GM12801 (cell line): ENCODE data around the gene SCYGR5.

Source experiments
- TF ChIP-seq, protein P1 (sequence below): IDR thresholded peaks from one replicate; pipeline ENCODE4 v1.5.1; 2011; ENCODE audit warnings: control low read depth; ENCODE audit not compliant: insufficient read length; ENCODE audit errors: extremely low read depth

Gene SCYGR5

DNA sequence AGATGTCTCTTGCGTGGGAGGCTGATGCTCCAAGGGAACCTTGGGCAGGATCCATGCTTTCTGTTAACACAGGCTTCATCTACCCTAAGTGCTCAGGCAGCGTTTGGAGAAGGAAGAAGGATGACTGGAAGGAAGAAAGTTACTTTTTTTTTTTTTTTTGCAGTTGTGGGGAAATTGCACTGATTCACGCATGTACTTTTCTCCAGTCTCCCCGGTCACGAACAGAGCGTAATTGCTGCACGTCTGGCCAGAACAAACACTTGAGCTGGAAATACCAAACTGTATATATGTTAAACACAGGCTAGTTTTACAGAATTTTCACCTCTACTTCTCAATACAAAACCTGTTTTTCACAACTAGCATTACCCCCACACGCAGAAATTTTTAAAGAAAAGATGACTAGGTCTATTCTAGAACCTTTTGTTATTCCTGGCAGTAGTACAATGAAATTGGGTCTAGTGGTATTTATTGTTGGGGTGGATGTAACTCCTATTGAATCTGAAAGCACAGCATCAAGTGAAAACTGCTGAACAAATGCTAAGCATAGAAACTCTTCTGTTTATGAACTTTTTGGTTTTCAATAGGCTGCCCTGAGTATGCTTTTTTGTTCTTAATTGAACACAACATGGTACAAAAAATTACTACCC is 9.3 kb upstream of the SCYGR5 start:
- TF ChIP-seq, protein P1, sequence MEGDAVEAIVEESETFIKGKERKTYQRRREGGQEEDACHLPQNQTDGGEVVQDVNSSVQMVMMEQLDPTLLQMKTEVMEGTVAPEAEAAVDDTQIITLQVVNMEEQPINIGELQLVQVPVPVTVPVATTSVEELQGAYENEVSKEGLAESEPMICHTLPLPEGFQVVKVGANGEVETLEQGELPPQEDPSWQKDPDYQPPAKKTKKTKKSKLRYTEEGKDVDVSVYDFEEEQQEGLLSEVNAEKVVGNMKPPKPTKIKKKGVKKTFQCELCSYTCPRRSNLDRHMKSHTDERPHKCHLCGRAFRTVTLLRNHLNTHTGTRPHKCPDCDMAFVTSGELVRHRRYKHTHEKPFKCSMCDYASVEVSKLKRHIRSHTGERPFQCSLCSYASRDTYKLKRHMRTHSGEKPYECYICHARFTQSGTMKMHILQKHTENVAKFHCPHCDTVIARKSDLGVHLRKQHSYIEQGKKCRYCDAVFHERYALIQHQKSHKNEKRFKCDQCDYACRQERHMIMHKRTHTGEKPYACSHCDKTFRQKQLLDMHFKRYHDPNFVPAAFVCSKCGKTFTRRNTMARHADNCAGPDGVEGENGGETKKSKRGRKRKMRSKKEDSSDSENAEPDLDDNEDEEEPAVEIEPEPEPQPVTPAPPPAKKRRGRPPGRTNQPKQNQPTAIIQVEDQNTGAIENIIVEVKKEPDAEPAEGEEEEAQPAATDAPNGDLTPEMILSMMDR, result no peak

DNA sequence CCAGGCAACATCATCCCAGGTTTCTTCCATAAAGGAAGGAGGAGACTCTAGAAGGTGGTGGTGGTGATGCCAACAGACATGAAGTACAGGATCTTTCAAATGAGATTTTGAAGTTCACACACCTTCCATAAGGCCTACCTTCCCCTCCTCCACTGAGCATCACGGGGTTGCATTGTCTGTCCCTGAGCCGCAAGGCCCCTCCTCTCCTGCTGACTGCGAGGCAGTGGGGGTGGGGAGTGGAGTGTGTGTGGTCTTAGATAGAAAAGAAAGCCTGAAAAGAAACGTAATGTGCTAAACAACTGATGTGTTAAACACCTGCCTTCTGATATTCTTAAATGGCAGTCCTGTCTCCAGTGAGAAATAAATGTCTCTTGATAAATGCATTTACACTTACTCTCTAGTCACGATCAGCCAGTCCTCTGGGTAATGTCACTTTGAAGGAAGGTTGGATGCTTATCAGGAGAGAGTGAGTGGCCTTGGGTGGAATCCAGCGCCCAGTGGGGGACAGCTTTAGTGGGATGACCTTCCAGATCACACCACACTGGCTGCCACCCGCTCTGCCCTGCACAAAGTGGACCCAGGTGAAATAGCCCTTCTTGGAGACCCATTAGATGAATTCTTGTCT is 5.5 kb upstream of the SCYGR5 start:
- TF ChIP-seq, protein P1, result no peak

DNA sequence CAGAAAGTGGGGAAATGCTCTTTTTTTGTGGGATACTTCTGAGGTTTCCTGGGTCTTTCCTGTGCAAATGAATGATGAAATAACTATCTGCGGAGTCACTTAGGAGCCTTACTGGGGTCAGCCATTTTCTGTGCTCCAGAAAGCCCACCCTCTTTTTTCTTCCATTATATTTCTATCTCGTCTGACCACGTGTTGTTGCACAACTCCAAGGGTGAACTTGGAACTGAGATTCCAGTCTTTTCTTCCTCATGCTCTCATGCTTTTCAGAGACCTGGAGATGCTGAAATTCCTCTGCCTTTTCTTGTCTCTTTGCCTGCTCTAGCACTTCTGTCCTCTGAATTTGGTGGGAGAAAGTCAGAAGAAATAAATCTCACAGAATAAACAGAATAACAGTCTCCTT is 4.8 kb upstream of the SCYGR5 start:
- TF ChIP-seq, protein P1, result no peak

DNA sequence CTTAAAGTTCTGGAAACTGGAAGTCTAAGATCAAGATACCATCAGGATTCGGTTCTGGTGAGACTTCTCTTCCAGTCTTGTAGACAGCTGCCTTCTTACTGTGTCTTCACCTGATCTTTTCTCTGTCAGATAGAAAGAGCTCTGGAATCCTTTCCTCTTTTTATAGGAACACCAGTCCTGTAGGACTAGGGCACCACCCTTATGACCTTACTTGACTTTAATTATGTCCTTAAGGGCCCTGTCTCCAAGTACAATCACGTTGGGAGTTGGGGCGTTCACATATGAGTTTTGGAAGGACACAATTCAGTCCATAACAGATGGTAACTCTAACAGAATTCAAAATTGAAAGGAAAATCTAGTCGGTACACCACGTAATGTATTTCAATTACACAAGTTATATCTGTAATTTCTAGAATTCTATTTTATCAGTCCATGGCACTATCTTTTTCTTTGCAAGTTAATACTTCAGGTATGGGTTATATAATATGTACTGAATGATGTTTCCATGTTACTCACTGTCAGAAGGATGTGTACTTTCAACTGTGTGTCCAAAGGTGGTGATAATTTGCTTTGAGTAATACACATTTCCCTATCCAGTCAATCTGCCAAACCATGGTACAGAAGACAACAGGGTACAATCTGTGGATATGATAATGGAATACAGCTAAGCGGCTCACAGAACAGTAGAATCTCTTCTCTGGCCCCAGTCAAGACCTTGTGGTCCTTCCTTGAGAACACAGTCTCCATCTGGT is 1.2 kb upstream of the SCYGR5 start:
- TF ChIP-seq, protein P1, result no peak

DNA sequence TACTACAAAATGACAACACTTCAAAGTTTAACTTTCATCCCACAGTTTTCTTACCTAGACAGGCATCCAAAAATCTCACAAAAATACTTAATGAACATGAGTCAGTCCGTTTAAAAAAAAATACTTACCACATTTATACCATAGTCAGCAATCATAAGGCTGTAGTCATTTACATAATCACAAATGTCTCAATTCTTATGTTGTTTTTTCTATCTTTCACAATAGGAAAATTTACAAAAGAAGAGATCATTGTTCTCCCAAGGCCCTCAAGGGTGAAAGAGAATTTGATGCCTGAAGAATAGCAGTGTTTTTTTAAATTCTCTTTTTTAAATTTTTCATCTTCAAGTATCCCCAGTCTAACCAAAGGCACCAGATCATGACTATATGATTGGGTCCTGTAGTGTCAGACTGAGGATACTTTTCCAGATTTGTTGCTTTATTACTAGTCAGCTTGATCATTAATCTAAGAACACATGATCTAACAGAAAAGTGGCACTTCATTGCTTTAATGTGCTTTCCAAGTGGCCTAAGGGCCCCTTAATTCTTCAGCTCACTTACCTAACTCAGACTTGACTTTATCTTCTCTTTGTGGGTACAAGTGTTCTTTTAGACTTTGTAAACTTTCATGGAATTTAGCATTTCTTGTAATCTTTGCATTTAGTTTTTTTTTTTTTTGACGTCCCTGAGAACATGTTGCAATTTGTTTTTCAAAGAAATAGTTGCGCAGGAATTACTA is 4.7 kb downstream of the SCYGR5 start:
- TF ChIP-seq, protein P1, result no peak

DNA sequence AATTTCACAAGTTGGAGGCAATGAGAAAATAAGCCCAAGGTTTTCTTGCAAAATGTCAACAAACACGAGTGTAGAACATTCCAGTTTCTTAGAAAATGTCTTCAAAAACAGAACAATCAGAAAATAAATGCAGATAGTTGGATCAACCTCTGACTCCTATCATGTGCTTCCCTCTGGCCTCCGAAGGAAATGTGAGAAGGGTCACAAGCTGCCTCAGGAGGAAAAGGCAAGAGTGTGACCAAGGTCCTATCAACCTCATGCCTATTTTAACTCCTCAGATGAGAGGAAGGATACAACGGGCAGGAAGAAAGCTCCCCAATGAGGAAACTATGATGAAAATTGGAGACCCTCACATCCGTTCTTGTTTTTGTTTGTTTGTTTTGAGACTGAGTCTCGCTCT is 7.9 kb downstream of the SCYGR5 start:
- TF ChIP-seq, protein P1, result no peak

DNA sequence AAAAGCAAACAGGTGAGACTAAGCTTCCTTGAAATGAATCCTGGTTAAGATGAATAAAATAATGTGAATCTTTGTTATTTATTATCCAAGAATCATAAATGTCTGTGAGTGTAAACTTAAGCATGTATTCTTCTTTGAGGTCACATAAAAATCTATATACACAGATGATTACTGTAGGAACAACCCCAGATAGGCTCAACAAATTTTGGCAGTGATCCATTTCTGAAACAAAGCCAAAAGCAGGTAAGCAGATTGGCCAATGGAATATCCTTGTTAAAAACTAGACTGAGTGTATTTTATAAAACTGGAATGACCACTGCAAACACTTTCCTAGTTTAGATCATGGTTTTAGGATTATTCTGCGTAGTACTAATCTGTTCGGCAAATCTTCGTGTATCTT is 11.3 kb downstream of the SCYGR5 start:
- TF ChIP-seq, protein P1, result no peak
